DOHH2 (cell line): ENCODE measurements around the gene TTC39C.

ENCODE experiments used
- EZH2phosphoT487 ChIP-seq: fragments of 200-600 bp; sonication (generic); IDR thresholded peaks from 2 replicates; pipeline ENCODE4 v1.6.1; 2017; ENCODE audit warnings: borderline replicate concordance, mild to moderate bottlenecking, antibody characterized with exemption, low read length, moderate library complexity, mixed read lengths
- TF ChIP-seq, protein P1 (sequence below): fragments of 200-600 bp; sonication (generic); IDR thresholded peaks from one replicate; pipeline ENCODE4 v1.5.1; 2014; ENCODE audit warnings: antibody characterized with exemption, mild to moderate bottlenecking, low read depth, low read length; ENCODE audit not compliant: poor library complexity, severe bottlenecking

DNA sequence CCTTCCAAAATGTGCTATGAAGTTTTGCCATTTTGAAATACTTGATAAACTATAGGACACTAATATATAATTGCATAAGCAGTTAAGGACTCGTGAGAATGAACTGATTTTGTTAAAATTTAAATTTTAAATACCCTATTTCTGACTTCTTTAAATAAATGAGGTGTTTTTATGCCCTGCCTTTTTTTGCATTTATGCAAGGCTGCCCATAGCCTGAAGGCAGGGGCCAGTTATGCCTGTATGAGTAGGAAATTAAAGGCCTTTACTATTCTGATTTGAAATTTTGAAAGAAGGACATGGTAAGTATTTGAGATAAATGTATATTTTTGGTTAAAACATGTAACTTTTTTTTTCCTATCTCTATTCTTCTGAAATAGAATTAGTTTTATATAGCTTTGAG lies 33.7 kb downstream of the TTC39C start:
- TF ChIP-seq, protein P1, sequence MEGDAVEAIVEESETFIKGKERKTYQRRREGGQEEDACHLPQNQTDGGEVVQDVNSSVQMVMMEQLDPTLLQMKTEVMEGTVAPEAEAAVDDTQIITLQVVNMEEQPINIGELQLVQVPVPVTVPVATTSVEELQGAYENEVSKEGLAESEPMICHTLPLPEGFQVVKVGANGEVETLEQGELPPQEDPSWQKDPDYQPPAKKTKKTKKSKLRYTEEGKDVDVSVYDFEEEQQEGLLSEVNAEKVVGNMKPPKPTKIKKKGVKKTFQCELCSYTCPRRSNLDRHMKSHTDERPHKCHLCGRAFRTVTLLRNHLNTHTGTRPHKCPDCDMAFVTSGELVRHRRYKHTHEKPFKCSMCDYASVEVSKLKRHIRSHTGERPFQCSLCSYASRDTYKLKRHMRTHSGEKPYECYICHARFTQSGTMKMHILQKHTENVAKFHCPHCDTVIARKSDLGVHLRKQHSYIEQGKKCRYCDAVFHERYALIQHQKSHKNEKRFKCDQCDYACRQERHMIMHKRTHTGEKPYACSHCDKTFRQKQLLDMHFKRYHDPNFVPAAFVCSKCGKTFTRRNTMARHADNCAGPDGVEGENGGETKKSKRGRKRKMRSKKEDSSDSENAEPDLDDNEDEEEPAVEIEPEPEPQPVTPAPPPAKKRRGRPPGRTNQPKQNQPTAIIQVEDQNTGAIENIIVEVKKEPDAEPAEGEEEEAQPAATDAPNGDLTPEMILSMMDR = no peak
- no peak for TF ChIP-seq EZH2phosphoT487
